HG02763 (cell line): ENCODE results near the gene MXRA7.
A peak's percentile ranks its signal among the peaks of the same experiment; 100 is the strongest.
"Not testable (repeated sequence)": the region's sequence is repeated elsewhere in the genome, so short reads cannot be mapped to it uniquely, and the experiment has no call there.

Source experiments
- ATAC-seq: cut with Tn5 transposase; IDR thresholded peaks from one replicate; pipeline ENCODE4 v1.9.1; 2021; ENCODE audit warnings: mild to moderate bottlenecking, moderate library complexity; ENCODE audit not compliant: unreplicated experiment

Gene MXRA7

DNA sequence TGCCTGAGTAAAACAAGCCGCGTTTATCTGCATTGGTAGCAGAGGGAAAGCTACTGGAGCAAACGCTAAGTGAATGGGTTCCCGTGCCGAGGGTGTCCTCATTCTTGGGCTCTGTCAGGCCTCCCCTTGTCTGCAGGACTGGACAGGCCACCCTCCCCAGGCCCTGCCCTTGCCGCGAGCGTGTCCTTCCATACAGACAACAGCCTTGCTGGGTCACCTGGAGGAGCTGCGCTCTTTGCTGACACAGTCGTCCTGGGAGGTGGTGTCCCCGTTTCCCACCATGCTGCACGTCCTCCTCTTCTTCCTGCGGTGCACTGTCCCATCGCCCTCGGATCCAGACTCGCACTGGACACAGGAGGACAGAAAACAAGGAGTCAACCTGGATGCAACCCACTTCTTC lies 7.8 kb upstream of the MXRA7 start:
- no peak for ATAC-seq

DNA sequence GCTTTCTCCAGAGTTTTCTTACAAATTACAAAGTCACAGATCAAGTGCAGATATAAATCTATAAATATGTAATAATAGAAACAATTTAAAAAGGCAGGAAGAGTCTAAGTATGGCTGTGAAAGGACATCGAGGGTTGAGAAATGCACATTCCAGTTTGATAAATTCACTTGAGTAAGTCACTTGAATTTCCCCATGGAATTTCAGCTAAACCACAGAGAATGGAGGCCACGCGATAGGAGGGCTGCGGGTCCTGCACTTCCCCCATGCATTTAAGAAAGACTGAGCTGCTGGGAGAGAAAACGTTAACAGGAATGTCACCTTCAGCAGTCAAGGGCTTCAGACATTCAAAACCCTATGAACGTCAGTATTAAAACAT lies 6.1 kb upstream of the MXRA7 start:
- ATAC-seq = no peak

- ATAC-seq = no peak
These were observed 5.5 kb upstream of the MXRA7 start for GRCh38 chr17:76716146-76716838.

DNA sequence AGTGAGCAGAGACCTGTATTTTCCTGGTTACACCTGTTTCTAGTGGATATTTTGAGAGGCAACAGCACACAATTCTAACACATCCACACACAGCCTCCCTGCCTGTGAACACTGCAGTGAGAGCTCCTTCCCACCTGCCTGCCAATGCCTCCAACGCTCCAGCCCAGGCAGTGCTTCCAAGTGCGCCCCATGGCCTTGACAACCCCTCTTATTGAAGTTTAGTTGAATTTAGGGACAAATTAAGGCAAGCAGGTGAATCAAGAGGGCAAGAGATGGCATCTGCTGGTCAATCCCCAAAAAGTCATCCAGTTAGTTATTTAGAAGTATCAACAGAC lies 4.7 kb upstream of the MXRA7 start:
- ATAC-seq = no peak

- no peak for ATAC-seq
These were observed 4.2 kb upstream of the MXRA7 start for GRCh38 chr17:76714822-76715495.

DNA sequence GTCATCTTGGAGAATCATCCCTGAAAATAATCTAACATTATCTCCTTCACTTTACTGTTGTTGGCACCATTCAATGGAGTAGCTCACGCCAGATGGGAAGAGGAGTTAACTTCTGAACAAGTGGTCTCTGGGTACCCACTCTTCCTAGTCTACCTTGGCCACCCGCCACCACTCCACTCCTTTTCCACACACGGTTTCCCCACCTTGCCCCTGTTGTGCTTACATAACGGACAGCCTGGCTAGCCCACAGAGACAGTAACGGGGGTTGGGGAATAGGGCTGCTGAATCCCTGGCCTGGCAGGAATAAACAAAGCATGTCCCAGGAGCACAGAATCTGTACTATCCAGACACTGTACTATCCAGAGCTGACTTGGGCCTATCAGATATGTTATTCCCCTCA lies 3.6 kb upstream of the MXRA7 start:
- ATAC-seq = no peak

- no peak for ATAC-seq
These were observed 3.0 kb upstream of the MXRA7 start for GRCh38 chr17:76713765-76714164.

DNA sequence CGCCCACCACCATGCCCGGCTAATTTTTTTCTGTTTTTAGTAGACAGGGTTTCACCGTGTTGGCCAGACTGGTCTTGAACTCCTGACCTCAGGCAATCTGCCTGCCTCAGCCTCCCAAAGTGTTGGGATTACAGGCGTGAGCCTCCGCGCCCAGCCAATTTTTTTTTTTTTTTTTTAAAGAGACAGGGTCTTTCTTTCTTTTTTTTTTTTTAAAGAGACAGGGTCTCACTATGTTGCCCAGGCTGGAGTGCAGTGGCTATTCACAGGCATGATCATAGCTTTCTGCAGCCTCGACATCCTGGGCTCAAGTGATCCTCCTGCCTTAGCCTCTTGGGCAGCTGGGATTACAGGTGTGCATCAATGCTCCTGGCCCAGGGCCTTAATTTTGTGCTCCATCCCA lies 1.6 kb upstream of the MXRA7 start:
- not testable (repeated sequence) for ATAC-seq

GRCh38 chr17:76709951-76710862 lies 558 bp downstream of the MXRA7 start:
- ATAC-seq = peak; percentile 18

DNA sequence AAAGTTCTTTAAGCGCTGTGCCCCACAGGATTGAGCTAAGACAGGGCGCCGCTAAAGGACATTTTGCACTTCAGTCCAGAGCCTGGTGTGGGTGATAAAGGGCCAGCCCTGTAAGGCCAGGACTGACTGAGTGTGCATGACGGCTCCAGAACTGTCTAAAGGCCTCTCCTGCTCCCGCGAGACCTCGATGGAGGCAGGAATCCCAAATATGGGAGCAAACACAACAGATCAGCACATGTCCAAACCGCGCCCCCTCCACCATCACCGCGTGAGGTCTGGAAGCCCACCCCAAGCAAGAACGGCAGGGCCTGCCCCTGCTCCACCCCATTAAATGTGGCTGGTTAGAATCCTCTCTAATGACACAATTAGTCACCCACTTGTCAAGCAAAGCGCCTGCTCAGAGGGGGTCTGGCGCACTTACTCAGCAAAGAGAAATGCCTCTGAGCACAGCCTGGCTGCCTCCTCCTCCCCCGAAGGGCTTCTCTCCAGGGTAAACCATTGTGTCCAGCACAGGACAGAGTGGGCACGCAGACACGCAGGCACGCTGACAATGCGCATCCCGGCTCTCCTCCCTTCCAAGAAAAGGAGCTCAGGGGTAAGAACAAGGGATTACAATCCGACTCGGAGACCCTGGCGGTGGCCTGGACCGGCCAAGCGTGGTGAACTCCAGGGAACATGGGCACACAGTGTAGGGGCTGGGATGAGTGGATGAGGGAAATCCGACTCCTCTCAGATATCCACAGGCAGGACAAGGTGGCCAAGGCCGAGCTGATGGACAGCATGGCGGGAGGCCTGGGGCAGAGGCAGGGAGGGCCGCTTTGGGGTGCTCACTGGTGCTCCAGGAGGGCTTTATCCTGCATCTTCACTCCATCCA lies 1.5 kb downstream of the MXRA7 start:
- ATAC-seq = no peak

- no peak for ATAC-seq
These were observed 2.6 kb downstream of the MXRA7 start for GRCh38 chr17:76707985-76708807.

DNA sequence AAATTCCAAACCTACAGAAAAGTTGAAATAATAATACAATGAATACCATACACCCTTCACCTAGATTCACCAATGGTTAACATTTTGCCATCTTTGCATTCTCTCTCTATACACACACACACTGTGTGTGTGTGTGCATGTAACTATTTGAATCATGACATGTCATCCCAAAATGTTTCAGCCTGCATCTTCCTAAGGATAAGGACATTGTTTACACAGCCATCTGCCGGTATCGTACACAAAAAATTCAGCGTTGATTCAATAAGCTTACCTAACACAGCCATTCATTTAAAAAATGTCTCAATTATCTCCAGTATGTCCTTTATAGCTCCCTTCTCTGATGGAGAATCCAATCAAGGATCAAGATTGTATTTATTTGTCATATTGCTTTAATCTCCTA lies 3.9 kb downstream of the MXRA7 start:
- no peak for ATAC-seq

GRCh38 chr17:76704805-76705204 lies 6.0 kb downstream of the MXRA7 start:
- ATAC-seq = no peak

DNA sequence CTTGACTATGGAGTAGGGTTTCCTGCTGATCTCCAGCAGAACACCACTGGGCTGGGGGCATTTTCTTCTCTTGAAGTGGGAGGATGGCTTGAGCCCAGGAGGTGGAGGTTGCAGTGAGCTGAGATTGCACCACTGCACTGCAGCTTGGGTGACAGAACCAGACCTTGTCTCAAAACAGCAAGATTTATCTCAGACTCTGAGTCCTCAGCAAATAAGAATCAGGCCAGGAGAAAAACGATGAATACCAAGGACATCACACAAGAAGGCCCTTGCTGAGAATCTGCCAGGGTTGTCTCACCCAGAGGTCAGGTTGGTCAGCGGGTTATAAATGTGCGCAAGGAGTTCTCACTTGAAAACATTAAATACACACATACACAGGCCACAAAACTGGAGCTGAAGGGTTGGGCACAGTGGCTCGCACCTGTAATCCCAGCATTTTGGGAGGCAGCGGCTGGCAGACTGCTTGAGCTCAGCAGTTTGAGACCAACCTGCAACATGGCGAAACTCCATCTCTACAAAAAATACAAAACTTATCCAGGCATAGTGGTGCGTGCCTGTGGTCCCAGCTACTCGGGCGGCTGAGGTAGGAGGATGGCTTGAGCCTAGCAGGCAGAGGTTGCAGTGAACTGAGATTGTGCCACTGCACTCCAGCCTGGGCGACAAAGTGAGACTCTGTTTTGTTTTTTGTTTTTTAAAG lies 7.7 kb downstream of the MXRA7 start:
- no peak for ATAC-seq

DNA sequence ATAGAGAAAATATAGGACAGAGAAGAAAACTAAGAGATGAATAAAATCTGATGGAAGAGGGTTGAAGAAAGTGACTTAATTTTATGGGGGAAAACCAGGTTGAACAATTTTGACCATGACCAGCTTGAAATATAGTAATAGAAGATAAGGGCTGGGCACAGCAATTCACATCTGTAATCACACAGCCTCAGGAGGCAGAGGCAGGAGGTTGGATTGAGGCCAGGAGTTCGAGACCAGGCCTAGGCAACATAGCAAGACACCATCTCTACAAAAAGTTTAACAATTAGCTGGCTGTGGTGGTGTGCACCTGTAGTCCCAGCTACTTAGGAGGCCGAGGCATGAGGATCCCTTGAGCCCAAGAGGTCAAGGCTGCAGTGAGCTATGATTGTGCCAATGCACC lies 8.7 kb downstream of the MXRA7 start:
- no peak for ATAC-seq

DNA sequence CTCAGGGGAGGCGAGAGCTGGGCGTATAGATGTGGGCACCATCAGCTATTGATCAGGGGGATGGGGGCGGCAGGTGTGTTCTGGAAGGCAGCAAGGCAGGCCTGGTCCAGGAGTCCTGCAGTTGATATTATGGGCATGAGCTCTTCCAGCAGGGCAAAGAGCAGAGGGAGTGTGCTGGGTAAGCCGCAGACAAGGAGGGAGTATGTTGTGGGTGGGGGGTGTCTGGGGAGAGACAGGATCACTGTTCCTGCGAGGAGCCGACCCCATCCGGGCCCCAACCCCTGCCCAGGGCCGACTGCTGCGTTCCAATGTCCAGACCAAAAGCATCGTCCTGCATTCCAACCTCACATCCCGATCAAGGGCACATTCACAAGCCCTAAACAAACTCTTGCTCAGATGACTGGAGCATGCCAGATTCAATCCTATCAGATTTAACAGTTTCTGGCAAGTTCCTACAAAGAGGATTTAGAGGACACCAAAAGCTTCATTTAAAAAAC lies 9.2 kb downstream of the MXRA7 start:
- ATAC-seq = no peak

DNA sequence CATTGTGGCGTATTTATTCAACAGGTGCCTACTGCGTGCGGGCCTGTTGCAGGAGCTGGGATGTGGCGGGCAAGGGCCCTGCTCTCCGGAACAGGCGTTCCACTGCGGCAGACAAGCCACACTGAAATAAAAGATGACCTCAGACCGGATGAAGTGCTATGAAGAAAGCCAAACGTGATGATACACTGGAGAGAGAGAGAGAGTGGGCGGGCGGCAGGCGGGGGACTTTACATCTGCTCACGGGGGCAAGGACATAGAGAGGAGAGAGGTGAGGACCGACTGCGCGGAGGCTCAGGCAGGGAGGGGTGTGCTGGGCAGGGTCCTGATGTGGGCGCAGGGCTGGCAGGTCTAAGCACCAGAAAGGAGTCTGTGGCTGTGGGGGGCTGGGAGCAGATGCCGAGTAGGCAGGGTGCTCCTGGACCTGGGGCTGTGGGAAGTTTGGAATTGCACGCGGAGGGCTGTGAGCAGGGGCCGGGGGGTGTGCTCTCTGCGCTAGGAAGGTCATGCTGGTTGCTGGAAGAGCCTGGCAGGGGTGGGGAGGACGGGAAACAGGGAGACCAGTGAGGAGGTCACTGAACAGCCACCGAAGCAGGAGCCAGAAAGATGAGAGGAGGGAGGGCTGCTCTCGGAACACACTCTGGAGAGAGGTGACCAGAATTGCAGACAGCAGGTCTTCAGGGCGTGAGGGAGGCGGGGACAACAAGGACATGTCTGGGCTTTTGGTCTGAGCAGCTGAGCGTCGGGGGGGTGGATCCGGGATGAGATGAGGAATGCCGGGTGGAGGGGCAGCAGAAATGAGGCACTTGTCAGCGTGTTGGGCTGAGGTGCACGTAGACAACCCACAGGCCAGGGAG lies 9.9 kb downstream of the MXRA7 start:
- ATAC-seq = no peak

DNA sequence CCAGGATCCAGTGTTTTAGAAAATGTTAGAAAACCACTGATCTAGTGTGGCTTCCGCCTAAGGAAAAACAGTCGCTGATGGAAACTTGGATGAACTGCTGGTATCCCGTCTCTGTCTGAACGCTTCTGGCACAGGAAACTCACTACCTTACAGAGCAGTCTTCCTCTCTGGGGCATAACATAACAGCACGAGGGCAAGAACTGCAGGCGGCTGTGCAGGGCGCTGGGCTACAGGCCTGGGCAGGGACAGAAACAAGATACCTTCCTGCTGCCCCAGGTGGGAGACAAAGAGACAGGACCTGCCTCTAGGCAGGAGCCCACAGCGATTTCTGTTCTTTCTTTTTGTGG lies 10.5 kb downstream of the MXRA7 start:
- ATAC-seq = no peak
